GM12892 (cell line): Measurements from ENCODE around the gene SPSB3.

Experiments
- POLR2A ChIP-seq: IDR thresholded peaks from 2 replicates; pipeline ENCODE4 v1.6.1; 2011; ENCODE audit warnings: low read depth, low read length, control low read depth
- POLR2AphosphoS5 ChIP-seq: IDR thresholded peaks from 2 replicates; pipeline ENCODE4 v1.6.1; 2011; ENCODE audit warnings: low read depth, low read length, control low read depth
- TAF1 ChIP-seq: IDR thresholded peaks from 2 replicates; pipeline ENCODE4 v1.6.1; 2011; ENCODE audit warnings: low read depth, mild to moderate bottlenecking, control low read depth, low read length, borderline replicate concordance

GRCh38 chr16:1762196-1762878 is 20.0 kb downstream of the SPSB3 start:
- TF ChIP-seq POLR2AphosphoS5 (no peak), POLR2A (no peak), TAF1 (no peak)
